HUES64 (cell line): ENCODE results near the gene COL6A3.

Experiments
- H3K27ac ChIP-seq: 2 replicates; pipeline ENCODE4 v1.7.0; 2013; ENCODE audit warnings: low read depth, low read length, inconsistent platforms
- H3K27me3 ChIP-seq: 2 replicates; pipeline ENCODE4 v1.6.1; 2013; ENCODE audit warnings: mild to moderate bottlenecking, low read length; ENCODE audit not compliant: insufficient read depth
- H3K36me3 ChIP-seq: 2 replicates; pipeline ENCODE4 v1.6.1; 2013; ENCODE audit warnings: mild to moderate bottlenecking, low read length; ENCODE audit not compliant: insufficient read depth
- H3K4me1 ChIP-seq: 2 replicates; pipeline ENCODE4 v1.6.1; 2013; ENCODE audit warnings: mild to moderate bottlenecking, low read length, moderate library complexity; ENCODE audit not compliant: insufficient read depth
- H3K4me3 ChIP-seq: 2 replicates; pipeline ENCODE4 v1.5.1; 2013; ENCODE audit warnings: mild to moderate bottlenecking, low read length, moderate library complexity
- H3K9ac ChIP-seq: 2 replicates; pipeline ENCODE4 v1.6.1; 2013; ENCODE audit warnings: mild to moderate bottlenecking, low read depth, low read length
- H3K9me3 ChIP-seq: 2 replicates; pipeline ENCODE4 v1.6.1; 2013; ENCODE audit warnings: low read depth, low read length; ENCODE audit not compliant: insufficient read depth
- WGBS: fragments of 150-250, 120-280 bp; methylation state at CpG from one replicate; pipeline ENCODE4 v1.1.7; 2013; ENCODE audit warnings: missing lambda C conversion rate; 5-methylcytosine and 5-hydroxymethylcytosine counted together

Gene COL6A3

GRCh38 chr2:237400199-237400598 lies 13.8 kb downstream of the COL6A3 start:
- Histone ChIP-seq H3K4me1 (no peaks in the 10 kb centered on the region), H3K9ac (no peak overlapping the region), H3K27ac (no peak overlapping the region), H3K4me3 (no peak overlapping the region), H3K9me3 (no peaks in the 10 kb centered on the region), H3K36me3 (no peaks in the 10 kb centered on the region), H3K27me3 (peaks cover 9% of the 10 kb centered on the region)
- 87% methylated on average over 1 of the region's 1 CpG for WGBS

- H3K27me3 ChIP-seq: peaks cover 9% of the 10 kb centered on the region
- no peaks in the 10 kb centered on the region for H3K4me1 ChIP-seq
- no peak overlapping the region for H3K4me3 ChIP-seq
- no peaks in the 10 kb centered on the region for H3K36me3 ChIP-seq
- no peaks in the 10 kb centered on the region for H3K9me3 ChIP-seq
- H3K27ac ChIP-seq: no peak overlapping the region
- 80% methylated on average over 2 of the region's 2 CpGs for WGBS
- no peak overlapping the region for H3K9ac ChIP-seq
These were observed 16.9 kb downstream of the COL6A3 start for GRCh38 chr2:237397072-237397471.

GRCh38 chr2:237393523-237393922 lies 20.4 kb downstream of the COL6A3 start:
- Histone ChIP-seq H3K36me3 (no peaks in the 10 kb centered on the region), H3K4me1 (no peaks in the 10 kb centered on the region), H3K9me3 (no peaks in the 10 kb centered on the region), H3K27me3 (peaks cover 9% of the 10 kb centered on the region), H3K27ac (no peak overlapping the region), H3K4me3 (no peak overlapping the region), H3K9ac (no peak overlapping the region)
- WGBS: 94% methylated on average over 4 of the region's 4 CpGs

GRCh38 chr2:237392186-237392585 lies 21.8 kb downstream of the COL6A3 start:
- H3K27me3 ChIP-seq: peaks cover 9% of the 10 kb centered on the region
- H3K9ac ChIP-seq: no peak overlapping the region
- H3K4me1 ChIP-seq: no peaks in the 10 kb centered on the region
- H3K27ac ChIP-seq: no peak overlapping the region
- WGBS: 100% methylated on average over 1 of the region's 1 CpG
- H3K9me3 ChIP-seq: no peaks in the 10 kb centered on the region
- no peak overlapping the region for H3K4me3 ChIP-seq
- H3K36me3 ChIP-seq: no peaks in the 10 kb centered on the region

- Histone ChIP-seq H3K4me3 (no peak overlapping the region), H3K4me1 (no peaks in the 10 kb centered on the region), H3K9ac (no peak overlapping the region), H3K36me3 (no peaks in the 10 kb centered on the region), H3K27me3 (no peaks in the 10 kb centered on the region), H3K9me3 (no peaks in the 10 kb centered on the region), H3K27ac (no peak overlapping the region)
- 96% methylated on average over 4 of the region's 5 CpGs for WGBS
These were observed 22.8 kb downstream of the COL6A3 start for GRCh38 chr2:237391140-237391539.

GRCh38 chr2:237390235-237390634 lies 23.7 kb downstream of the COL6A3 start:
- Histone ChIP-seq H3K36me3 (no peaks in the 10 kb centered on the region), H3K4me1 (no peaks in the 10 kb centered on the region), H3K4me3 (no peak overlapping the region), H3K27ac (no peak overlapping the region), H3K9ac (no peak overlapping the region), H3K9me3 (no peaks in the 10 kb centered on the region), H3K27me3 (no peaks in the 10 kb centered on the region)
- 91% methylated on average over 2 of the region's 2 CpGs for WGBS

GRCh38 chr2:237389831-237390230 lies 24.1 kb downstream of the COL6A3 start:
- no peaks in the 10 kb centered on the region for H3K36me3 ChIP-seq
- H3K27me3 ChIP-seq: no peaks in the 10 kb centered on the region
- no peak overlapping the region for H3K9ac ChIP-seq
- no peak overlapping the region for H3K4me3 ChIP-seq
- no peaks in the 10 kb centered on the region for H3K4me1 ChIP-seq
- no peak overlapping the region for H3K27ac ChIP-seq
- WGBS: 97% methylated on average over 2 of the region's 3 CpGs
- no peaks in the 10 kb centered on the region for H3K9me3 ChIP-seq

- Histone ChIP-seq H3K27ac (no peak overlapping the region), H3K27me3 (no peaks in the 10 kb centered on the region), H3K9me3 (no peaks in the 10 kb centered on the region), H3K4me3 (no peak overlapping the region), H3K9ac (no peak overlapping the region), H3K4me1 (no peaks in the 10 kb centered on the region), H3K36me3 (no peaks in the 10 kb centered on the region)
- WGBS: 96% methylated on average over 5 of the region's 5 CpGs
These were observed 25.9 kb downstream of the COL6A3 start for GRCh38 chr2:237388036-237388435.

GRCh38 chr2:237384672-237385020 lies 29.3 kb downstream of the COL6A3 start:
- H3K27ac ChIP-seq: no peak overlapping the region
- no peak overlapping the region for H3K9ac ChIP-seq
- H3K27me3 ChIP-seq: no peaks in the 10 kb centered on the region

GRCh38 chr2:237383991-237384671 lies 29.8 kb downstream of the COL6A3 start:
- no peaks in the 10 kb centered on the region for H3K9me3 ChIP-seq
- H3K9ac ChIP-seq: no peak overlapping the region
- H3K4me3 ChIP-seq: no peak overlapping the region
- H3K27ac ChIP-seq: no peak overlapping the region
- H3K4me1 ChIP-seq: no peaks in the 10 kb centered on the region
- 90% methylated on average over 6 of the region's 6 CpGs for WGBS
- H3K36me3 ChIP-seq: no peaks in the 10 kb centered on the region
- no peaks in the 10 kb centered on the region for H3K27me3 ChIP-seq

More at GRCh38 chr2:237384672-237385020, 29.3 kb downstream of the COL6A3 start:
- no peaks in the 10 kb centered on the region for H3K4me1 ChIP-seq
- H3K36me3 ChIP-seq: no peaks in the 10 kb centered on the region
- no peak overlapping the region for H3K4me3 ChIP-seq
- H3K9me3 ChIP-seq: no peaks in the 10 kb centered on the region

GRCh38 chr2:237380768-237381167 lies 33.2 kb downstream of the COL6A3 start:
- no peaks in the 10 kb centered on the region for H3K4me1 ChIP-seq
- no peak overlapping the region for H3K27ac ChIP-seq
- WGBS: 95% methylated on average over 6 of the region's 6 CpGs
- H3K36me3 ChIP-seq: no peaks in the 10 kb centered on the region
- no peak overlapping the region for H3K9ac ChIP-seq
- no peak overlapping the region for H3K4me3 ChIP-seq
- H3K27me3 ChIP-seq: no peaks in the 10 kb centered on the region
- no peaks in the 10 kb centered on the region for H3K9me3 ChIP-seq

- Histone ChIP-seq H3K4me1 (no peaks in the 10 kb centered on the region), H3K27me3 (no peaks in the 10 kb centered on the region), H3K4me3 (no peak overlapping the region), H3K9ac (no peak overlapping the region), H3K9me3 (no peaks in the 10 kb centered on the region), H3K36me3 (no peaks in the 10 kb centered on the region), H3K27ac (no peak overlapping the region)
- 87% methylated on average over 3 of the region's 3 CpGs for WGBS
These were observed 34.3 kb downstream of the COL6A3 start for GRCh38 chr2:237379636-237380035.
